HK-2 (cell line): ENCODE data around the gene REP15.
"Not testable (repeated sequence)": the region's sequence is repeated elsewhere in the genome, so short reads cannot be mapped to it uniquely, and the experiment has no call there.

Experiments used
- DNase-seq: peaks from one replicate; pipeline ENCODE4 v3.0.0-alpha.2; 2018; ENCODE audit not compliant: unreplicated experiment

REP15 gene

GRCh38 chr12:27696293-27696652 lies at the start of gene REP15:
TSS of gene REP15 (plus strand) at chr12:27696447. CDS start at chr12:27696563, 116 bp downstream.
- no peak for DNase-seq

GRCh38 chr12:27650011-27650410 lies 46.2 kb upstream of the REP15 start:
- no peak for DNase-seq

- DNase-seq, result no peak
Observed at GRCh38 chr12:27651201-27651600, 45.0 kb upstream of the REP15 start.

GRCh38 chr12:27652174-27652763 lies 44.0 kb upstream of the REP15 start:
- peak; percentile 42 for DNase-seq

- no peak for DNase-seq
Observed at GRCh38 chr12:27653661-27654060, 42.6 kb upstream of the REP15 start.

- DNase-seq, result not testable (repeated sequence)
Observed at GRCh38 chr12:27655476-27655875, 40.8 kb upstream of the REP15 start.

GRCh38 chr12:27657296-27657695 lies 39.0 kb upstream of the REP15 start:
- no peak for DNase-seq

GRCh38 chr12:27665704-27666103 lies 30.5 kb upstream of the REP15 start:
- DNase-seq, result no peak

GRCh38 chr12:27666510-27666909 lies 29.7 kb upstream of the REP15 start:
- DNase-seq, result no peak

GRCh38 chr12:27667540-27667939 lies 28.7 kb upstream of the REP15 start:
- DNase-seq, result peak; percentile 44

GRCh38 chr12:27672051-27672450 lies 24.2 kb upstream of the REP15 start:
- no peak for DNase-seq

- no peak for DNase-seq
Observed at GRCh38 chr12:27672643-27673042, 23.6 kb upstream of the REP15 start.

- DNase-seq, result no peak
Observed at GRCh38 chr12:27673101-27673718, 23.0 kb upstream of the REP15 start.

- no peak for DNase-seq
Observed at GRCh38 chr12:27674989-27675388, 21.3 kb upstream of the REP15 start.

GRCh38 chr12:27680619-27681018 lies 15.6 kb upstream of the REP15 start:
- DNase-seq, result no peak

GRCh38 chr12:27682534-27682933 lies 13.7 kb upstream of the REP15 start:
- DNase-seq, result no peak

GRCh38 chr12:27685274-27685673 lies 11.0 kb upstream of the REP15 start:
- DNase-seq, result no peak

GRCh38 chr12:27686147-27686546 lies 10.1 kb upstream of the REP15 start:
- DNase-seq, result no peak

GRCh38 chr12:27688671-27689070 lies 7.6 kb upstream of the REP15 start:
- no peak for DNase-seq

- DNase-seq, result no peak
Observed at GRCh38 chr12:27689558-27690180, 6.6 kb upstream of the REP15 start.

- DNase-seq, result no peak
Observed at GRCh38 chr12:27693403-27693802, 2.8 kb upstream of the REP15 start.

- DNase-seq, result no peak
Observed at GRCh38 chr12:27695556-27696292, 523 bp upstream of the REP15 start.
